ENCODE results near the gene BCOR.

DNA sequence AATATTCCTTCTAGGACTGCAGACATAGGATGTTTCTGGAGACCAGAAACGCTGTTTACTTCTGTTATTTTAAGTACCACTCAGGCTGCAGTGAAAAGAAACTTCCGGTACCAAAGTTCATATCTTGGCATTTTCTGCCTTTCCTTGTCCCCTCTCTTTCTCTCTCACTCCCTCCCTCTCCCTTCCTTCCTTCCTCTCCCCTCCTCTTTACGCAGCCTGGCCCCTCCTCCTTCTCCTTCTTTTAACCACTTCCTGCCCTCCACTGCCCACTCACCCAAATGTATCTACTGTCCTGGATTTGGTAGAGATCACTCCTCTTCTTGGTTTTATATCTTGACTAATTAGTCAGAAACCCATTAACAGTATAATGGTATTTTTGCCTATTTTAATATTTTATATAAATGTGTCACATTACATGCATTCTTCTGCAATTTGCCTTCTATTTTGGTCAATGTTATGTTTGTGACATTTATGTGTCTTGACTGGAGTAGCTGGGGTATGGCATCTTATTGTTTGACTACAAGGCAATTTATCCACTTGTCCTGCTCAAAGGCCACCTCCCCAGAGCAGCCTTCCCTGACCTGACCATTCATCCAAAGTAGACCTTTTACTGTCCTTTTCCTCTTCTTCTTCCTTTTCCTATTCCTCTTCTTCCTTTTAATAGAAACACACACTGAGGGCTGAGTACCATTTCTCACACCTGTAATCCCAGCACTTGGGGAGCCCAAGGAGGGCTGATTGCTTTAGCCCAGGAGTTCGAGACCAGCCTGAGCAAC lies 56.9 kb downstream of the BCOR start:
- TF ChIP-seq, protein P1, sequence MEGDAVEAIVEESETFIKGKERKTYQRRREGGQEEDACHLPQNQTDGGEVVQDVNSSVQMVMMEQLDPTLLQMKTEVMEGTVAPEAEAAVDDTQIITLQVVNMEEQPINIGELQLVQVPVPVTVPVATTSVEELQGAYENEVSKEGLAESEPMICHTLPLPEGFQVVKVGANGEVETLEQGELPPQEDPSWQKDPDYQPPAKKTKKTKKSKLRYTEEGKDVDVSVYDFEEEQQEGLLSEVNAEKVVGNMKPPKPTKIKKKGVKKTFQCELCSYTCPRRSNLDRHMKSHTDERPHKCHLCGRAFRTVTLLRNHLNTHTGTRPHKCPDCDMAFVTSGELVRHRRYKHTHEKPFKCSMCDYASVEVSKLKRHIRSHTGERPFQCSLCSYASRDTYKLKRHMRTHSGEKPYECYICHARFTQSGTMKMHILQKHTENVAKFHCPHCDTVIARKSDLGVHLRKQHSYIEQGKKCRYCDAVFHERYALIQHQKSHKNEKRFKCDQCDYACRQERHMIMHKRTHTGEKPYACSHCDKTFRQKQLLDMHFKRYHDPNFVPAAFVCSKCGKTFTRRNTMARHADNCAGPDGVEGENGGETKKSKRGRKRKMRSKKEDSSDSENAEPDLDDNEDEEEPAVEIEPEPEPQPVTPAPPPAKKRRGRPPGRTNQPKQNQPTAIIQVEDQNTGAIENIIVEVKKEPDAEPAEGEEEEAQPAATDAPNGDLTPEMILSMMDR (IDR thresholded peaks at IDR 0.05; ENCODE audit: low read depth, low read length, missing input control) = no peak
- TF ChIP-seq YY1 (IDR thresholded peaks at IDR 0.05) (no peak), GABPA (IDR thresholded peaks at IDR 0.05 in 1 of 2, conservative IDR thresholded peaks at IDR 0.05 in 1 of 2) (no peak), RAD21 (IDR thresholded peaks at IDR 0.05) (no peak), SP1 (IDR thresholded peaks at IDR 0.05) (no peak)
- TF ChIP-seq, protein P2, sequence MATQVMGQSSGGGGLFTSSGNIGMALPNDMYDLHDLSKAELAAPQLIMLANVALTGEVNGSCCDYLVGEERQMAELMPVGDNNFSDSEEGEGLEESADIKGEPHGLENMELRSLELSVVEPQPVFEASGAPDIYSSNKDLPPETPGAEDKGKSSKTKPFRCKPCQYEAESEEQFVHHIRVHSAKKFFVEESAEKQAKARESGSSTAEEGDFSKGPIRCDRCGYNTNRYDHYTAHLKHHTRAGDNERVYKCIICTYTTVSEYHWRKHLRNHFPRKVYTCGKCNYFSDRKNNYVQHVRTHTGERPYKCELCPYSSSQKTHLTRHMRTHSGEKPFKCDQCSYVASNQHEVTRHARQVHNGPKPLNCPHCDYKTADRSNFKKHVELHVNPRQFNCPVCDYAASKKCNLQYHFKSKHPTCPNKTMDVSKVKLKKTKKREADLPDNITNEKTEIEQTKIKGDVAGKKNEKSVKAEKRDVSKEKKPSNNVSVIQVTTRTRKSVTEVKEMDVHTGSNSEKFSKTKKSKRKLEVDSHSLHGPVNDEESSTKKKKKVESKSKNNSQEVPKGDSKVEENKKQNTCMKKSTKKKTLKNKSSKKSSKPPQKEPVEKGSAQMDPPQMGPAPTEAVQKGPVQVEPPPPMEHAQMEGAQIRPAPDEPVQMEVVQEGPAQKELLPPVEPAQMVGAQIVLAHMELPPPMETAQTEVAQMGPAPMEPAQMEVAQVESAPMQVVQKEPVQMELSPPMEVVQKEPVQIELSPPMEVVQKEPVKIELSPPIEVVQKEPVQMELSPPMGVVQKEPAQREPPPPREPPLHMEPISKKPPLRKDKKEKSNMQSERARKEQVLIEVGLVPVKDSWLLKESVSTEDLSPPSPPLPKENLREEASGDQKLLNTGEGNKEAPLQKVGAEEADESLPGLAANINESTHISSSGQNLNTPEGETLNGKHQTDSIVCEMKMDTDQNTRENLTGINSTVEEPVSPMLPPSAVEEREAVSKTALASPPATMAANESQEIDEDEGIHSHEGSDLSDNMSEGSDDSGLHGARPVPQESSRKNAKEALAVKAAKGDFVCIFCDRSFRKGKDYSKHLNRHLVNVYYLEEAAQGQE (IDR thresholded peaks at IDR 0.05) = no peak
- TF ChIP-seq, protein P3, sequence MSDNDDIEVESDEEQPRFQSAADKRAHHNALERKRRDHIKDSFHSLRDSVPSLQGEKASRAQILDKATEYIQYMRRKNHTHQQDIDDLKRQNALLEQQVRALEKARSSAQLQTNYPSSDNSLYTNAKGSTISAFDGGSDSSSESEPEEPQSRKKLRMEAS (IDR thresholded peaks at IDR 0.05) = no peak
